Memory B cell (primary cell): ENCODE results near the gene ZNF322.
A peak's percentile ranks its signal among the peaks of the same experiment; 100 is the strongest.

ENCODE experiments used
- ATAC-seq: fragments of 150-1000 bp; cut with Tn5 transposase; 2 replicates; pipeline ENCODE4 v1.10.0; 2021; ENCODE audit warnings: low read depth, mild to moderate bottlenecking, moderate library complexity
- DNase-seq, 2 donors: peaks; one replicate each; pipeline ENCODE4 v3.0.0; 2022; ENCODE audit warnings: low spot score in 2 of 2
- H3K27ac Mint-ChIP-seq: one replicate; pipeline ENCODE4 v1.8.0; 2022; ENCODE audit warnings: mild to moderate bottlenecking, moderate library complexity, mixed read lengths
- H3K27me3 Mint-ChIP-seq: one replicate; pipeline ENCODE4 v1.8.0; 2022; ENCODE audit warnings: mixed read lengths
- H3K36me3 Mint-ChIP-seq: one replicate; pipeline ENCODE4 v1.8.0; 2022; ENCODE audit warnings: mild to moderate bottlenecking, mixed read lengths
- H3K4me1 Mint-ChIP-seq: one replicate; pipeline ENCODE4 v1.8.0; 2022; ENCODE audit warnings: mixed read lengths
- H3K4me3 Mint-ChIP-seq: one replicate; pipeline ENCODE4 v1.8.0; 2022; ENCODE audit warnings: mild to moderate bottlenecking, moderate library complexity, mixed read lengths
- H3K9me3 Mint-ChIP-seq: one replicate; pipeline ENCODE4 v1.8.0; 2022; ENCODE audit warnings: mixed read lengths

Gene ZNF322

DNA sequence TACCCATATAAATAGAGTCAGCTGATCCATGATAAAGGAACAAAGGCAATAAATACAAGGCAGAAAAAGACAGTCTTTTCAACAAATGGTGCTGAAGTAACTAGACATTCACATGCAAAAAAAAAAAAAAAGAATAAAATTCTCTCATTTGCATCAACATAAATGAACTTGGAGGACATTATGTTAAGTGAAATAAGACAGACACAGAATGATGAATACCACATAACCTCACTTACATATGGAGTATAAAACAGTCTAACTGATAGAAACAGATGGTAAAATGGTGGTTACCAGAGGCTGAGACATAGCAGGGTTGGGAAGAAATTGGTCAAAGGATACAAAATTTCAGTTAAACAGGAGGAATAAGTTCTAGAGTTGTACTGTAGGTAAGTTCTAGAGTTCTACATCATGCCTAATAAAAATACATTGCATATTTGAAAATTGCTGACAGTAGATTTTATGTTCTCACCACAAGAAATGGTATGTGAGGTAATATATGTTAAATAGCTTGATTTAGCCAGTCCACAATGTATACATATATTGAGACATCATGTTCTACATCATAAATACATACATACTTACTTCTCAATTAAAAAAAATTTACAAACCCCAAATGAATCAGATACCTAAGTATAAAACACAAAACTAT, 8.3 kb downstream of the ZNF322 start:
- no peak overlapping the region for H3K27ac Mint-ChIP-seq

GRCh38 chr6:26646074-26646473, 13.5 kb downstream of the ZNF322 start:
- no peak for DNase-seq
- Mint-ChIP-seq H3K9me3 (peaks cover 23% of the 10 kb centered on the region), H3K36me3 (peaks cover 59% of the 10 kb centered on the region), H3K27me3 (no peaks in the 10 kb centered on the region), H3K4me1 (peaks cover 13% of the 10 kb centered on the region), H3K4me3 (no peak overlapping the region), H3K27ac (no peak overlapping the region)
- no peak for ATAC-seq

More for the DNA sequence above, 8.3 kb downstream of the ZNF322 start:
- DNase-seq (no peak), ATAC-seq (no peak)
- Mint-ChIP-seq H3K36me3 (peaks cover 43% of the 10 kb centered on the region), H3K27me3 (no peaks in the 10 kb centered on the region), H3K4me1 (peaks cover 10% of the 10 kb centered on the region), H3K4me3 (no peak overlapping the region), H3K9me3 (peaks cover 6% of the 10 kb centered on the region)

GRCh38 chr6:26640806-26641205, 18.7 kb downstream of the ZNF322 start:
- ATAC-seq = peak; percentile 49
- H3K27me3 Mint-ChIP-seq = no peaks in the 10 kb centered on the region
- H3K4me1 Mint-ChIP-seq = peaks cover 15% of the 10 kb centered on the region
- no peak overlapping the region for H3K27ac Mint-ChIP-seq
- peaks cover 32% of the 10 kb centered on the region for H3K9me3 Mint-ChIP-seq
- no peak for DNase-seq
- peaks cover 61% of the 10 kb centered on the region for H3K36me3 Mint-ChIP-seq
- H3K4me3 Mint-ChIP-seq = no peak overlapping the region

GRCh38 chr6:26629359-26629758, 30.2 kb downstream of the ZNF322 start:
- Mint-ChIP-seq H3K4me3 (no peak overlapping the region), H3K36me3 (peaks cover 17% of the 10 kb centered on the region), H3K9me3 (peaks cover 3% of the 10 kb centered on the region), H3K27me3 (no peaks in the 10 kb centered on the region), H3K4me1 (no peaks in the 10 kb centered on the region), H3K27ac (no peak overlapping the region)
- DNase-seq (no peak), ATAC-seq (no peak)

GRCh38 chr6:26627843-26628242, 31.7 kb downstream of the ZNF322 start:
- Mint-ChIP-seq H3K4me1 (no peaks in the 10 kb centered on the region), H3K9me3 (peaks cover 4% of the 10 kb centered on the region), H3K4me3 (no peak overlapping the region), H3K27ac (no peak overlapping the region), H3K36me3 (peaks cover 9% of the 10 kb centered on the region), H3K27me3 (no peaks in the 10 kb centered on the region)
- no peak for ATAC-seq
- no peak for DNase-seq

GRCh38 chr6:26624557-26624956, 35.0 kb downstream of the ZNF322 start:
- Mint-ChIP-seq H3K9me3 (peaks cover 7% of the 10 kb centered on the region), H3K4me3 (no peak overlapping the region), H3K4me1 (no peaks in the 10 kb centered on the region), H3K27ac (no peak overlapping the region), H3K27me3 (no peaks in the 10 kb centered on the region), H3K36me3 (peaks cover 7% of the 10 kb centered on the region)
- ATAC-seq = no peak
- DNase-seq = no peak

DNA sequence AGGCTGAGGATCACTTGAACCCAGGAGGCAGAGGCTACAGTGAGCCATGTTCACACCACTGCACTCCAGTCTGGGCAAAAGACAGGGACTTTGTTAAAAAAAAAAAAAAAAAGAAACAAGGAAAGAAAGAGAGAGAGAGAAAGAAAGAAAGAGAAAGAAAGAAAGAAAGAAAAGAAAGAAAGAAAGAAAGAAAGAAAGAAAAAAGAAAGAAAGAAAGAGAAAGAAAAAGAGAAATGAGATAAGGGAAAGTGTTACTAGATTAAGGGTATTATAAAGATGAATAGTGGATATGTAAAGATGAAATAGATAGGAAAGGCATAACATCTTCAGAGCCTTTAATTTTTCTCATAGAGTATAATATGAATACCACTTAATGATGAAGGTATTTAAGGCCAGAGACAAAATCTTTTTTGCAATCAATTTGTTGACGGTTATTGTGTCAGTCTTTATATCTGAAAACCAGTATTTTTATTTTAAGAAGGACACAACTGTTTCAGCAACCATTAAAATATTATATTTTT, 36.1 kb downstream of the ZNF322 start:
- Mint-ChIP-seq H3K27ac (no peak overlapping the region), H3K36me3 (peaks cover 5% of the 10 kb centered on the region), H3K27me3 (no peaks in the 10 kb centered on the region), H3K4me3 (no peak overlapping the region), H3K4me1 (no peaks in the 10 kb centered on the region), H3K9me3 (peaks cover 7% of the 10 kb centered on the region)
- DNase-seq (no peak), ATAC-seq (no peak)

- no peak for ATAC-seq
- no peak for DNase-seq
- Mint-ChIP-seq H3K36me3 (peaks cover 3% of the 10 kb centered on the region), H3K4me1 (peaks cover 4% of the 10 kb centered on the region), H3K27me3 (peaks cover 20% of the 10 kb centered on the region), H3K27ac (no peak overlapping the region), H3K4me3 (peak overlapping the region; percentile 47), H3K9me3 (peaks cover 3% of the 10 kb centered on the region)
Measured at GRCh38 chr6:26613689-26614683, 45.6 kb downstream of the ZNF322 start.

GRCh38 chr6:26613201-26613600, 46.3 kb downstream of the ZNF322 start:
- DNase-seq (no peak), ATAC-seq (no peak)
- no peak overlapping the region for H3K27ac Mint-ChIP-seq
- peaks cover 20% of the 10 kb centered on the region for H3K27me3 Mint-ChIP-seq
- peaks cover 3% of the 10 kb centered on the region for H3K9me3 Mint-ChIP-seq
- H3K4me1 Mint-ChIP-seq = peaks cover 4% of the 10 kb centered on the region
- H3K4me3 Mint-ChIP-seq = peak overlapping the region; percentile 21
- H3K36me3 Mint-ChIP-seq = peaks cover 3% of the 10 kb centered on the region

DNA sequence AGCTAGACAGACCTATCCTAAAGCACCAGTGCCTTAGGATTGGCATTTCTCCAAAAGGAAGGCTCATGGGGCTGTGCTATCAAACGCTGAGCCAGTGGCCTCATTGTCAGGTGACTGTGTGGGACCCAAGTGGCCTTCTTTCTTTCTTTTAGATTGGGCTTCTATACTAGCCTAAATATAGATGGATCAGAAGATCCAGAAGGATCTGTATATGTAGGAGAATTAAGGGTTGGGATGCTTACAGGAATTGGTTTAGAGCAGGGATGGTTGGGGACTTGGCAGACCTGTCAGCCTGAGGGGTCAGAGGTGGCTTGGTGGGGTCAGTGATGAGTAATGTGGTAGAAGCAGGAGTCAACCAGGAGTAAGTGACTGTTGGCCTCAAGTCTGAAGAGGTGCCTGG, 47.9 kb downstream of the ZNF322 start:
- ATAC-seq (no peak), DNase-seq (no peak)
- Mint-ChIP-seq H3K27ac (no peak overlapping the region), H3K27me3 (peaks cover 19% of the 10 kb centered on the region), H3K36me3 (peaks cover 3% of the 10 kb centered on the region), H3K9me3 (peaks cover 3% of the 10 kb centered on the region), H3K4me3 (no peak overlapping the region), H3K4me1 (peaks cover 4% of the 10 kb centered on the region)

DNA sequence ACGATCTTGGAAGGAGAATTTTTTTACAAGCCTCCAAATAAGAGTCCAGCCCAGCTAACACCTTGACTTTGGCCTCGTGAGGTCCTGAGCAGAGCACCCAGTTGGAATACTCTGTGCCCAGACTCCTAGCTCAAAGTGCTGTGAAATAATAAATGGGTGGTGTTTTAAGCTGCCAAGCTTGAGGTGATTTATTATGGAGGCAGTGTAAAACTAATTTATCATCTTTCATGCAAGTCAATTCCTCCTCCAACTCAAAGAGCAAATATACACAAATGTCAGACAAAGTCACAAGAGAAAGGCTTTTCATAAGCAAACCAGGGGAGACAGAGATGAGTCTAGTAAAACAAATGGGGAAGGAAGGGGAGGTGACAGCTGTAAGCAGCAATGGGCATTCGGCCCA, 50.1 kb downstream of the ZNF322 start:
- peaks cover 11% of the 10 kb centered on the region for H3K27me3 Mint-ChIP-seq
- ATAC-seq (no peak), DNase-seq (no peak)
- H3K4me1 Mint-ChIP-seq = peaks cover 4% of the 10 kb centered on the region
- H3K4me3 Mint-ChIP-seq = no peak overlapping the region
- H3K36me3 Mint-ChIP-seq = no peaks in the 10 kb centered on the region
- no peak overlapping the region for H3K27ac Mint-ChIP-seq
- H3K9me3 Mint-ChIP-seq = no peaks in the 10 kb centered on the region

DNA sequence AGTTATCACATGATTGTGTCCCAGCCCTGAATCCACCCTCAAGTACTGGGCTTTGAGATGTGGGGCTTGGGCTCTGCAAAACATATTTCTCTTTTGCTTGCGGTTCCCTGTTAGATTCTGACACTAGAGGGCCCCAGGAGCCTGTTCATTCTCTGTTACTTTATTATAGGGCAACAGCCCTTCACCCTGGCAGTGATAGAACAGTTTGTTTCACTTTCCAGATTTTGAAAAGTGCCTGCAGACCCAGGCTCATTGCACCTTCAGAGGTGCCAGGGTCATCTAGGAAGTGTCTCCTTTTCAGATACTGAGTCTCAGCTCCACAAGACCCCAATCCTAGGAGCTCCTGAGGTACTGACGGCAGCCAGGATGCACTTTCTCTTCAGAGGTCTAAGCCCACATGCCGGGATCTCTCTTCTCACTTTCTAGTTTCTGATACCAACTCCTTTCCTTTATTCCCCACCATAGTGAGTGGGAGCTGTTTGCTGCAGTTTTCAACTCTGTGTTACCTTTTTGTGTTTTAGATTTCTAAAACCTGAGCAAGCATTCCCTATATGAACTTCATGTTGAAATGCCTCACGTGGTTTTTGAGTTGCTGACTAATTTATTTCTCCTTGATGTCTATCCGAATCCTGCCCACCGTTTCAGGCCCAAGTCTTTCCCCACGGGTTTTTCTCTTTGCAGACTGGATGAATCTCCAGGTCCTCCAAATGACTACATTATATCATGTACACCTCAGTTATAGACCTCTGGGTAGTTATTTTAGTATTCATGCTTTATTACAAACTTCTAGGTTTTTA, 51.9 kb downstream of the ZNF322 start:
- Mint-ChIP-seq H3K36me3 (no peaks in the 10 kb centered on the region), H3K27ac (no peak overlapping the region), H3K27me3 (peaks cover 3% of the 10 kb centered on the region), H3K4me1 (no peaks in the 10 kb centered on the region), H3K9me3 (no peaks in the 10 kb centered on the region), H3K4me3 (peak overlapping the region; percentile 50)
- DNase-seq = peak in 1 of 2 donors; percentile 54
- ATAC-seq = peak; percentile 91

DNA sequence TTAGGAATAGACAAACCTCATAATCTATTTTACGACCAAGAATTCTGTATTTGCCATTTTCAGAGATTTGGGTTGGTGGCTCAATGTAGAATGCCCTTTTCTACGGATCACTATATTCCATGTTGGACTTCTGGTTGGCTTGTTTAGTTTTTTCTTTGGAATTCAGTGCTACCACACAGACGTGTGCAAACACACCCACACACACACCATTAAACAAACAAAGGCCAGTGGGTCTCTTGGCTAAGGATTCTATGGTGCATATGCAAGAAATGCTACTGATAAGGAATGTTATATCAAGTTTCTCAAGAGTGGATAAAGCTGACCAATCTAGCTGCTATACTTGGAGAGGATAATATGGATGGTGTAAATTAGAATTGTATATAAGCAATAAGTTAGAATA, 54.7 kb downstream of the ZNF322 start:
- H3K27me3 Mint-ChIP-seq = no peaks in the 10 kb centered on the region
- ATAC-seq = no peak
- H3K4me1 Mint-ChIP-seq = no peaks in the 10 kb centered on the region
- no peak for DNase-seq
- H3K36me3 Mint-ChIP-seq = peaks cover 1% of the 10 kb centered on the region
- H3K9me3 Mint-ChIP-seq = no peaks in the 10 kb centered on the region
- H3K4me3 Mint-ChIP-seq = no peak overlapping the region
- H3K27ac Mint-ChIP-seq = no peak overlapping the region

GRCh38 chr6:26604026-26604425, 55.5 kb downstream of the ZNF322 start:
- H3K4me3 Mint-ChIP-seq = no peak overlapping the region

More at GRCh38 chr6:26604026-26604425, 55.5 kb downstream of the ZNF322 start:
- Mint-ChIP-seq H3K27ac (no peak overlapping the region), H3K4me1 (peaks cover 4% of the 10 kb centered on the region), H3K27me3 (no peaks in the 10 kb centered on the region), H3K9me3 (no peaks in the 10 kb centered on the region), H3K36me3 (peaks cover 5% of the 10 kb centered on the region)
- ATAC-seq = no peak
- DNase-seq = no peak
